ENCODE measurements around the gene TMEM87B.
"Not testable (repeated sequence)": the region's sequence is repeated elsewhere in the genome, so short reads cannot be mapped to it uniquely, and the experiment has no call there.

Gene TMEM87B

DNA sequence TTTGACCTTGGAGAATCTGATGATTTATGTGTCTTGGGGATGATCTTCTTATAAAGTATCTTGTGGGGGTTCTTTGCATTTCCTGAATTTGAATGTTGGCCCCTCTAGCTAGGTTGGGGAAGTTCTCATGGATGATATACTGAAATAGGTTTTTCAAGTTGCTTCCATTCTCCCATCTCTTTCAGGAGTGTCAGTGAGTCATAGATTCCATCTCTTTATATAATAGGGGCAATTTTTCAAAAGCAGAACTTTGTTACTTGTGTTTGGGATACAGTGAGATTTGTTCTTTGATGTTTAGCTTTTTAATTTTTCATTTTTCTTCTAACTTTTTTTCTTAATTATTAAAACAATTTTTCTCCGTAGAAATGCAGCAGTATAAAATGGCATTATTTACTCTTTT lies 19.4 kb downstream of the TMEM87B start:
- DNase-seq = no peak

DNA sequence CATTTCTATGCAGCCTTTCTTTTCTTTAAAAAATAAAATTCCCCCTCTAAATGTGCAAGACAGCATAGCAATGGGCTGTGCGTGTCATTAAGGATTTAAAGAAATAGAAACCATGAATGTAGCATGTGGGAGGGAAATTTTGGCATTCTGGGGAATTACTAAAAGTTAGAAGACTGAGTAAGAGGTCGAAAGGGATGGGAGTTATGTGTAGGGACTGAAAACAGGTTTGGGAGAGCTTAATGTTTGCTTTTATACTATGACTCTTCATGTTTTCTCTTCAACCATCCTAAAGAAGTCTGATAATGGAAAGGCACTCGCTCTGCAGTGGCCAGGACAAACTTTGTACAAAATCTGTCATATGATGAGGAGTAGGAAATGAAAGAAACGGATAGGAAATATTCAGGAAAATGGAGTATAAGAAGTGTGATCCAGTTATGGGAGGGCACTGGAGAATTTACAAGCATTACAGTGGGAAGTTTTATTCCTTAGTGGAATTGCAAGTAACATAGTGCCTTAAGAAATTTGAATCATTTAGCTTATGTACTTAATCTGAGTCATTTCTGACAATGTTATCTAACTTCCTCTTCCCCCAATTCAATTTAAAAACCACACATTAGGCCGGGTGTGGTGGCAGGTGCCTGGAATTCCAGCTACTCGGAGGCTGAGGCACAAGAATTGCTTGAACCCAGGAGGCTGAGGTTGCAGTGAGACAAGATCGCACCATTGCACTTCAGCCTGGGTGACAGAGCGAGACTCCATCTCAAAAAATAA lies 20.6 kb downstream of the TMEM87B start:
- no peak for DNase-seq

DNA sequence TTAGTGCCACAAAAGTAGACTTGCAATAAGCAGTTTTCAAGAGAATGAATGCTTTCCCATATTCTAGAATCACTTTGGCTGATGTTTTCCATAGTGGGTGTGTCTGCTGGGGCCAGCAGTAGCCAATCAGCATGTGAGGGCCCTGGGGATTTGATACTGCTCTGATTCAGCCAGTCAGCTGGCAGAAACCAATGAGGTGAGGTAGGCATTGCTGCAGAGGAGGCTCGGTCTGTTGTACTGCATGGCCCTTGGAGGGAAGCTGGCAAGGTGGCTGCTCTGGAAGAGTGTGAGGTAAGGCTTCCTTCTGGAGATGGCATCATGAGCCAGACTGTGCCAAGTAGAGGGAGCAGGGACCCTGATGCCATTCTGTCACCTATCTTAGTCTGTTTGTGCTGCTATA lies 22.7 kb downstream of the TMEM87B start:
- no peak for DNase-seq

DNA sequence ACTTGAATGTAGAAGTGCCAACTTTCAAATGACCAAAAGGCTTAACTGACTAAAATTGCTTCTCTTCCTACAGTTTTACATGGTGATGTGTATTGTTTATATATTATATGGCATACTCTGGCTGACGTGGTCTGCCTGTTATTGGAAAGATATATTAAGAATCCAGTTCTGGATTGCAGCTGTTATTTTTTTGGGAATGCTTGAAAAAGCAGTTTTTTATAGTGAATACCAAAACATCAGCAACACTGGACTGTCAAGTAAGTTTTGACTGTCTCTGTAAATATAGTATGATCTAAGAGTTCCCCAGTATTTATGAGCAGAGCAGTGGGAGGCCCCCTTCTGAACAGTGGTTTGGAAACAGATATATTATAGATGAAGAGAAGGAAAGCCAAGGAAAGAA lies 26.2 kb downstream of the TMEM87B start:
- DNase-seq = no peak

DNA sequence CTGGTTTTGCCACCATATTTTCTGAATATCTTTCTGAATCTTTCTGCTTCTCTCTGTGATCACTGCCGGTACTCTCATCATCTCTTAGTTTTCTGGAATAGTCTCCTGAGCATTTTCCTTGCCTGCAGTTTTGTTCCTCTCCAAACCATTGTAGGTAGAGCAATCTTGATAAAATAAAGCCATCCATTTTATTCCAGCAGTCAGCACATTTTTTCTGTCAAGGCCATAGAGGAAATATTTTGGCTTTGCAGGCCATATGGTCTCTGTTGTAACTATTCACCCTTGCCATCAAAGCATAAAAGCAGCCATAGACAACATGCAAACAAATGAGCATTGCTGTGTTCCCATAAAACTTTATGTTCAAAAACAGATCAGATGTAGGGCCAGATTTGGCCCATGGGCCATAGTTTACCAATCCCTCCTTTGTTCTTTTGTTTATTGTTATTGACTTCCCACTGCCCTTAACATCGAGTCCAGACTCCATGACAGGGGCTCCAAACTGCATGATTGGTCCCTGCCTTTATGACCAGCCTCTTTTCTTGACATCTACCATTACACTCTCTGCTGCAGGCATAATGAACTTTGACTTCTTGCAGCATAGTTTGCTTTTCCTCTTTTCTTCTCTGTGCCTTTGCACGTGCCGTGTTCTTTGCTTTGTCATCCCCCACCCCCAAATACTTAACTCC lies 29.8 kb downstream of the TMEM87B start:
- no peak for DNase-seq

DNA sequence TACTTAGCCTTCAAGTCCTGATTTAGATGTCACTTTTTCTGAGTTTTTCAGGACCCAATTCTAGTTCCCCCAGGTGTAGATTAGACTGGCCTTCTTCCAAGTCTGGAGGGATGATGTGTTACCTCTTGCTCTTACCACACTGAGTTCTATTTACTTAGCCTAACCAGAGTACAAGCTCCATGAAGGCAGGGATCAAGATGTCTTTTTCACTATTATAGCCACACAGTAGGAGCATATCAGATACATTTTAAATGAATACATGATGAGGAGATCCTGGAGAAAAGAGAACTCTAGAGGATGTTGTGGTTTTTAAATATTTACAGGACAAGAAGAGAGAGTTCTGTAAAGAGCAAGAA lies 30.3 kb downstream of the TMEM87B start:
- DNase-seq = no peak

DNA sequence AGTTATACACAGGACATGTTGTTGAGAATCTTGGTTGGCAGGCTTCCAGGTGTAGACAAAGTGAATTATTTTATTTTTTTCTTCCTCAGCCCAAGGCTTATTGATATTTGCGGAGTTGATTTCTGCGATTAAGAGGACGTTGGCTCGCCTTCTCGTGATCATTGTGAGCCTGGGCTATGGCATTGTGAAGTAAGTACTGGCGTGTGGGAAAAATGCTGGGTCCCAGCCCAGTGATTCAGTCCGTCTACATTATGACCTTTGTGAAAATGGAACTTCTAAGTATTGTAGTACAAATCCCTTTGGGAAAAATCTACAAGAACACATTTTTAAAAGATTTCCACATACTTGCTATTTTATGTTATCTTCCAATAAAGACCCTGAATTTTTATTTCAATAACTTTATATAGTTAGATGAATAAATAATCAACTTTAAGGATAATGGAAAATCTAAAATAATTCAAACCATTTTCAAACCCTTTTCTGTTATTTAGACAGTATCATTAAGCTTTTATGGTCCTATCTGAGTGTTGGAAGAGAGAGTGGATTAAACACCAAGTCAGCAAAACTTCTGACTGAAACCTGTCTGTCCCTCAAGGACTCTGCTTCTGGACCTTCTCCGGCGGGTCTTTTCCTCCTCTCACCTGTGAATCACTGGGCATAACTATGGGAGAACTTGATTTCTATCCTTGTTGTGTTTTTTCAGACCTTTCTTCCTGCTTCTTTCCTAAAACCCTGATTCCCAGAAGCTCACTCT lies 31.0 kb downstream of the TMEM87B start:
- DNase-seq = no peak

DNA sequence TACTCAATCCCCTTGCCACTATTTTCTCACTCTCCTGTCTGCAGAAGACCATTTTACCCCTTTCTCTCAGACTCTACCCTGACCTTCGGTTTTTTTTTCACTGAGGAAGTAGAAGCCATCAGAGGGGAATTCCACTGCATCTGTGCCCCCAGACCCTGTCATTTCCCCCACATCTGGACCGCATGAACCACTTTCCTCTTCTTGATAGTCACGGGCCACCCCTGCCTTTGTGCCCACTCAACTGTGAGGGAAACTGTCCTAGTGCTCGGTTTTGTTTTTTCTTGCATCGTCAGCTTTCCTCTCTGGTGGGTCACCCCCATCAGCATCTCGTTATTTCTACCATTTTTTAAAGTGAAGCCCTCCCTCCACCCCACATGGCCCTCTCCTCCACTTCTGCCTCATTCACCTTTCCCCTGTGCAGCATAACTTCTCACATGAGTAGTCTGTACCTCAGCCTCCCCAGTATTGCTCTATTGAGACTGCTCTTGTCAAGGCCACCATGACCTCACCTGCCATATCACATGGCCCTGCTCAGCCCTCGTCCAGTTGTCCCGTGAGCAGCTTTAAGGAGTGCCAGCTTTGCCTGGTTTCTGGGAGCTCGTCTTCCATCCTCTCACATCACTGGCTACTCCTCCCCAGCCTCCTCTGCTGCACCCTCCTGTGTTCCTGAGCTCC lies 32.4 kb downstream of the TMEM87B start:
- no peak for DNase-seq

DNA sequence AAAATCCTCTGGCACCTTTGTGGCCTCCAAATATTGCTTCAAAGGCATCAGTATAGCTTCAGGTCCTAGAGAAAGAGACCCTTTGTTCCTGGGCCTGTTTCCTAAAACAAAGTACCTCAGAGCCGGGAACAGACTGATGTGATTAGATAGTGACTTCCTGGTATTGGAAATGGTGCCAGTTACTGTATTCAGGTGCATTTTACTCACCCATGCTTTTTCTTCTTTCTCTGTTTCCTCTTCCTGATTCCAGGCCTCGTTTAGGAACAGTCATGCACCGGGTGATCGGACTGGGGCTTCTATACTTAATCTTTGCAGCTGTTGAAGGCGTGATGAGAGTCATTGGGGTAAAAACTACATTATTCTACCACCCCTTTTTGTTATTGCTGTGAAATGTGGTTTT lies 34.3 kb downstream of the TMEM87B start:
- DNase-seq = no peak

DNA sequence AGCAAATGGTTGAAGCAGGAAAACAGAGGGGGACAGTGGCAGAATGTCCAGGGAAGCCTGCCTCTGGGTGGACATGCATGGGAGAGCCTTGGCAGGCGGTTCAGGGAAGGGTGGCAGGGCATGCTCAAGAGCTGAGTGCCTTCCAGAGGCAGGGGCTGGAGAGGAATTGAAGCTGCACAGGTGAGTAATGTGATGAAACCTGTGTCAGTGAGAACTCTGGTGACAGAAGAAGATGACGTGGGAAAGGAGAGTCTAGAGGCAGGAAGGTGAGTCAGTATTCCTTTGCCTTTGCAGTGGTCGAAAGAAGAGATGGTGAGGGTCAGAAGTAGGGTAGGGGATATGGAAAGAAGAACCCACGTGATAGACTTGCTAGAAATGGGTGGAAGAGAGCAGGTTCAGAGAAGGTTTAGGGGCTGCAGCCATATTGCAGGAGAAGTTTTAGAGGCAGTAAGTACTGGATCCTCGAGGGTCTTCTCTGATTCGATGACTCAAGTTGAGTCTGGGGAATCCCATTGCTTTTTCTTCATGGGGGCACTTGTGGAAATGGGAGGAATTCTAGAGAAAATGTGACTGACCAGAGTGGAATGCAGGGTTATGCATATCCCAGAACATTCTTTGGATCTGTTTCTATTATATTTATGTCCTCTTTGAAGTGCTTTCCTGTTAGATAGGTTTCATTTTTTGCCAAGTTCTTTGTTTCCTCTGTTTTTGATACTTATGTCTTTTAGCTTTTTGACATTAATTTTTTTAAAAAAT lies 37.4 kb downstream of the TMEM87B start:
- DNase-seq = no peak

DNA sequence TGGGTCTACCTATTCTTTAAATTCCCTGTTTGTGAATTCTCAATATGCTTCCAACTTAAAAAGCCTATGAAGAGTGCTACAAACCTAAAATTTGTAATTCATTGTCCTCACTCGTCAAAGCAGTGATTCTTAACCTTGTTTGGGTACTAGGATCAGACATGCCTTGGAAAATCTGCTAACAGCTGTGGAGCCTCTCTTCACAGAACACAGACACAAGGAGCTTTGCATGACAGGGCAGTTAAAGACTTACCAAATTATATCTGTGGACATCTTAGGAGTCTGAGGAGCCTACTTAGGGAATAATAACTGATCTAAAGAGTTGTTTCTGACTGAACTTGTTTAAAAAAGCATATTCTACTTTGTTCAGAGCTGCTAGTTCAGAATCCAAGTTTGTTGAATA lies 38.1 kb downstream of the TMEM87B start:
- no peak for DNase-seq

DNA sequence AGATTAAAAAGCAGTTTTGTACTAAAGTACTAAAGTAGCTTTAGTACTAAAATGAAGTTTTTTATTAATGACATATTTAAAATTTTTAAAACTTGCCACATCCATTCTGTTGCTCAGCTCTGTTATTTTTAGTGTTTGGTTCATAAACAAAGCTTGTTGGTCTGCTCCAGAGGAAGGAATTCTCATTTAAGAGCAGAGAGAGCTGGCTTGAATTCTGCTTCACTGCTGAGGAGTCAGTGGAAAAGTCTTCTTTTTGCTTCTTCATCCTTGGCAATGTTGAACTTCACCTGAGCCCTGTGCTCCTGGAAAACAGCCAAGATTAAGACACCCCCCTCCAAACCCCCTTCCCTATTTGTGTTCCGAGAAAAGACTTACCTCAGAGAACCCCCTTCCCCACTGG lies 40.6 kb downstream of the TMEM87B start:
- DNase-seq = no peak

DNA sequence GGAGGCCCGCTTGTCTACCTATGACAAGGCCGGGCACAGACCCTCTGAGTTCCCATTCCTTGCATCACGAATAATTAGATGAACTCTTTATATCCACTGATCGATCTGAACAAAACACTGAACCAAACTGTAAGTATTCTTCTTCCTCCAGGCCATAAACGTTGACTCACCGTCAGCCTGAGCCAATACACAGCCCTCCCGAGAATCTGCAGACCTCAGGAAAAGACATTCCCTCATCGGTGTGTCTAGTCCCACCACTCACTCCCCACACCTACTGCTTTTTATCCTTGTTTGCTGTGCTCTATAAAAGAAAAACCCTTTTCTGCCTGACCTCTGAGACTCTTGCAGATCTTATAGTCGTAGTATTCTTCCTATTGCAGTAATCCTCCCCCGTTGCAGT lies 41.0 kb downstream of the TMEM87B start:
- no peak for DNase-seq

DNA sequence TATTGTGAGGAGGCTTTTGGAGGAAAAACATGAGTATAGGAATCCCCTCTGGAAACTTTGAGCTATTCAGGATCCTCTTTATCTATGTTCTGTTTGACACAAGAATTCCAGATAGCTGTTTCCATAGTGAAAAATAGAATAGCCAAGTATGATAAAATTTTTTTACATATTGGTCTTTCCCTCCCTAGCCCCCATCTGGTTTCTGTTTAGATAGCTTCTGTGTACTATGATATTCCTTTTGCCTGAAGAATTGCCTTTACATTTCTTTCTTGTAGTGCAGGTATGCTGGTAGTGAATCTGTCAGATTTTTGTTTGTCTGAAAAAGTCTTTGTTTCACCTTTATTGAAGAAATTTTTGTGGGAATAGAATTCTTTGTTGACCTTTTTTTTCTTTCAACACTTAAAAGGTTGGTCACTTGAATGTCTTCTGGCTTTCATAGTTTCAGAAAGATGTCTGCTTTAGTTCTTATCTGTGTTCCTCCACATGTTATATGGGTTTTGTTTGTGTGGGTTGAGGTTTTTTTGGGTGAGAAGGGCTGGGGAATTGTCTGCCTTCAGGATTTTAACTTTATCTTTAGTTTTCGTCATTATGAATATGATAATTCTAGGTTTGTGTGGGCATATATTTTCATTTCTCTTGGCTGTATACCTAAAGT lies 53.2 kb downstream of the TMEM87B start:
- DNase-seq = no peak

DNA sequence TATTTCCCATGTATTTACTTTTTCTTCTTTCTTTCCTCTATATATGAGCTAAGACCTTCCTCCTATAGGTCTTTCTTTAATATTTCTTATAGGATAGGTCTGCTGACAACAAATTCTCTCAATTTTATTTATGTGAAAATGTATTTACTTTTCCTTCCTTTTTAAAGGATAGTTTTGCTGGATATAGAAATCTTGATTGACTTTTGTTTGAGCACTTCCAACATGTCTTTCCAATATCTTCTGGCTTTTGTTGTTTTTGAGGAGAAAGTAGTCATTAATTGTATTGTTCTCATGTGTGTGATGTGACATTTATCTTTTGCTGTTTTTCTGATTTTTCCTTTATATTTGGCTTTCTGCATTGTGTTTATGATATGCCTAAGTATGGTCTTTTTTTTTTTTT lies 54.2 kb downstream of the TMEM87B start:
- no peak for DNase-seq

DNA sequence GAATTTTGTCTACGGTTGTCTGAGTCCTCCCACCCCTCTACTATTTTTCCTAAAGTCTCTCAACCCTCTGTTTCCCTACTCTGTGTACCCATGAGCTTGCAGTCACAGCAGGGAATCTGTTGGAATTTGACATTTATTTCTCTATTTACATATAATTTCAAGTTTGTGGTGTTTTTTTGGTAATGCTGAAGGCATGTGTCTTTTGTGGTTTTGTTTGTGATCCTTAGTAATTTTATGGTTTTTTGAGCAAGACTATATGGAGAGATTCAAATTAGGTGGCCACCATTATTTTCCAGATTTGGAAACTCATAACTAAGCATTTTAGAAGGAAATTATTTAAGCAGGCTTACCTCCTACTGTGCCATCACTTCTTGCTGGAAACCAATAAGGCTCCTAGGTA lies 55.9 kb downstream of the TMEM87B start:
- DNase-seq = no peak

DNA sequence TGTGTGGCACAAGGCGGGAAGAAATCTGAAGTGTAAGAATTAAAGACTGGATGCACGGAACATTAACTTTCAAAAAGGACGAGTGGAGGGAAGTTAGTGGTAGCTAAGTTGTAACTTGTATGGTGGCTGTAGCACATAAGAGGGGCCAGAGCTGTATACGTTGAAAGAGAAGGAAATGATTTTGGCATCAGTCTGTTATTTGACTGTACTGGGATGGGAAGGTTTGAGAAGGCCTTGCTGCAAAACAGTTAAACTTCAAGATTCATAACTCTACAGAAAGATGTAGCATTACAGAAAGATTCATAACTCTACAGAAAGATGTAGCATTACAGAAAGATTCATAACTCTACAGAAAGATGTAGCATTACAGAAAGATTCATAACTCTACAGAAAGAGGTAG lies 58.3 kb downstream of the TMEM87B start:
- DNase-seq = not testable (repeated sequence)

DNA sequence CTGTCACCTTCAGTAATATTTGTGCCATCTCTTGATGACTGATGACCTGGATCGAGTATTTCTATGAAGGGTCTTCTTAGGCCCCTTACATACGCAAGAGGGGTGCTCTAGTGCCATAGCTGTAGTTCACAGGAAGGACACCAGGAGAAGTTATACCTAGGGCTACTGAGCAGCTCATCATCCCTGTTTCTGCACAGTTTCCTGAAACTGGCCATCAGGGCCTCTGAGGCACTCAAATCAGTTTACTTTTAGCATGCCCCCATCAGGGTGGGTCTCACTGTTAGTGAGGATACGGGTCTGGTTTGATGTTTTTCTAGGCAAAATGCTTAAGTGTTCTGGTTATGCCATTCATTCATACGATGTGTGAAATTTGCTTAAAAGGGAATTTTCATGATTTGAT lies 63.1 kb downstream of the TMEM87B start:
- DNase-seq = no peak

DNA sequence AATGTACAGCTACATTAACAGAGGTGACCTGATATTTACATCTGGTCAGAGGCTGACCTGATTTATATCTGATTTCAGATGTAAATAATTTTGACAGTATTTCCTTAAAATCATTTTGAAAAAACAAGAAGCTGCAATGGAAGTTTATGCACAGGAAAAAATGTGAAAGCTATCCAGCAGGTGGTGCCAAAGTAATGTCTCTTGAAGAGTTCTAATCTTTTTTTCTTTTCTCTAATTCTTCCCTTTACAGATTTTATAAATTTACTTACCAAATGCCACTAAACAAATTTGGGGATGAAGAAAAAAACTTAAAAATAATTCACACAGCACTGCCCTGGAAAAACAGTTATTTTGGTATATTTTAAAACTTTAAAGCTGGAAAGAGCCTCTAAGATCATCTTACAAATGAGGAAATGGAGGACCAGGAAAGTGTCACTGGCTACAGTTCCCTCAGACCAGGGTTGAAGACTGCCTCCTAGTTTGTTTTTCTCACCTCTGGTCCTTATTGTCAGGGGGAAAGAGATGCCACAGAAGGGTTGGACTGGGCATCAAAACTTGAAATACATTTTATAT lies 66.7 kb downstream of the TMEM87B start:
- no peak for DNase-seq

DNA sequence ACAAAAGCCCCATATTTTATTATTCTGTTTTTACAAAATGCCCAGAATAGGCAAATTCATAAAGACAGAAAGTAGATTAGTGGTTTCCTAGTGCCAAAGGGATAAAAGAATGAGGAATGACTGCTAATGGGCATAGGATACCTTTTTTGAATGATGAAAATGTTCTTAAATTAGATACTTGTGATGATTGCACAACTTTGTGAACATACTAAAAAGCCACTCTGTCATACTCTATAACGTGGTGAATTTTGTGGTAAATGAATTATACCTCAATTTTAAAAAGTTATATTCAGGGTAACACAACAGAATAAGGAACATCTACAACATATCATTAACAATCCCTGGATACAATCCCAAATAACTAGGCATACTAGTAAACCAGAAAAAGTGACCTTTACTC lies 74.0 kb downstream of the TMEM87B start:
- no peak for DNase-seq

DNA sequence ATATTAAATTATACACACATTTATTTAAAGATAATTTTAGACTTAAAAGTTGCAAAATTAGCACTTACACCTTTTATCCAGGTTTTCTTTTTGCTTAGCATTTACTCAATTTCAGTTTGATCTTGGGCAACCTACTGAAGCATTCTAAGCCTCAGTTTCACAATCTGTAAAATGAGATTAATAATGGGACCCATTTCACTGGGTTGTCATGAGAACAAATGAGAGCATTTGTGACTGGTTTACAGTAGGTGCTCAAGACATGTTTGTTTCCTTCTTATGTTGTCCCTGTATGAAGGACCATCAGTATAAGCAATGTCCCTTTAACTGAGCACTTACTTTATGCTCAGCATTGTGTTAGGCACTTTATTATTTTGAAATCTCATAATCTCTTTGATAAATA lies 78.3 kb downstream of the TMEM87B start:
- no peak for DNase-seq

DNA sequence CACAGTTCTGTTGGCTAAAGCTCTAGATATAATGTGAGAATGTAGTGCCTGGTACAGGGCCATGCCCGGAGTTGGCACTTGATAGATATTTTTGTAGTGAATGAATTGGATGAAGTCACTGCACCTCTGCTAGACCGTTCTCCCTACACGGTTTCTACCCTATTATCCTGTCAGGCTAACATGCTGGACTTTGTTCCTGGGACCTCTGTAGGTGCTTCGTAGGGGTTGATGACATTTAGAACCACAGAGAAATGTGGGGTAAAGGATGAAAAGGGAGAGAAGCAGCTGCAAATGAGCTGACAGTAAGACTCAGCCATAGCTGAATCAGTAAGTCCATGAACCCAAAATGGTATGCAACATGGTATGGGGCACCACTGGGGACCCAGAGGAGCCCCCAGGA lies 79.1 kb downstream of the TMEM87B start:
- DNase-seq = no peak

Data from NCI-H774 (cell line).